Measurements from ENCODE around the gene FOXA1.

The FOXA1 gene

GRCh38 chr14:37617864-37618365, 22.9 kb upstream of the FOXA1 start:
- H3K4me3 ChIP-seq (ENCODE audit: low read length), result no peak overlapping the region
- TF ChIP-seq CTCF (conservative IDR thresholded peaks at IDR 0.05; ENCODE audit: low read depth, low read length), result no peak
- no peak for DNase-seq (ENCODE audit: low read depth)

- H3K4me3 ChIP-seq (ENCODE audit: low read length), result no peak overlapping the region
- no peak for DNase-seq (ENCODE audit: low read depth)
- no peak for TF ChIP-seq CTCF (conservative IDR thresholded peaks at IDR 0.05; ENCODE audit: low read depth, low read length)
These were observed 21.8 kb upstream of the FOXA1 start for GRCh38 chr14:37616853-37617252.

- no peak for TF ChIP-seq CTCF (conservative IDR thresholded peaks at IDR 0.05; ENCODE audit: low read depth, low read length)
- H3K4me3 ChIP-seq (ENCODE audit: low read length), result no peak overlapping the region
- DNase-seq (ENCODE audit: low read depth), result no peak
These were observed 20.7 kb upstream of the FOXA1 start for GRCh38 chr14:37615582-37616289.

- TF ChIP-seq CTCF (conservative IDR thresholded peaks at IDR 0.05; ENCODE audit: low read depth, low read length), result no peak
- DNase-seq (ENCODE audit: low read depth), result no peak
- H3K4me3 ChIP-seq (ENCODE audit: low read length), result peak overlapping the region; percentile 16
These were observed 16.0 kb upstream of the FOXA1 start for GRCh38 chr14:37610945-37611523.

- no peak overlapping the region for H3K4me3 ChIP-seq (ENCODE audit: low read length)
- TF ChIP-seq CTCF (conservative IDR thresholded peaks at IDR 0.05; ENCODE audit: low read depth, low read length), result no peak
- no peak for DNase-seq (ENCODE audit: low read depth)
These were observed 13.6 kb upstream of the FOXA1 start for GRCh38 chr14:37608649-37609048.

GRCh38 chr14:37606678-37607077, 11.6 kb upstream of the FOXA1 start:
- no peak for TF ChIP-seq CTCF (conservative IDR thresholded peaks at IDR 0.05; ENCODE audit: low read depth, low read length)
- no peak for DNase-seq (ENCODE audit: low read depth)
- no peak overlapping the region for H3K4me3 ChIP-seq (ENCODE audit: low read length)
